GM12892 (cell line): ENCODE measurements around the gene RNF186.

Experiments used
- POLR2A ChIP-seq: IDR thresholded peaks from 2 replicates; pipeline ENCODE4 v1.6.1; 2011; ENCODE audit warnings: low read depth, low read length, control low read depth
- POLR2AphosphoS5 ChIP-seq: IDR thresholded peaks from 2 replicates; pipeline ENCODE4 v1.6.1; 2011; ENCODE audit warnings: low read depth, low read length, control low read depth

DNA sequence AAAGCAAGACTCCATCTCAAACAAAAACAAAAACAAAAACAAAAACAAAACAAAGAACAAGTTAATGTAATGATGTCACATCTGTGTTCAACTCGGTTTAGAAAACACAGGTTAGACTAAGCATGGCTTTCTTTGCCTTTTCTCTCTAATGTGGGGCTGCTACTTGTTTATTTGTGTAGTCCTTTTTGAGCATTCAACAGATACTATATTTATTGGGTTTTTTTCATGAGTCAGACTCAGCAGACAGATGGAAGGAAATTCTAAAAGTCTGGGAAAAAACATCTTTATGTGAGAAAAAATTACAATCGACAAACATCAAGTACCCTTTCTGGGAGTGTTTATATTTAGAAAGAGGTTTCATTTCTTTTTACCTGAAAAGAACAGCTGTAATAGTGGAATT is 44.8 kb upstream of the RNF186 start:
- TF ChIP-seq POLR2AphosphoS5, result no peak
- no peak for TF ChIP-seq POLR2A
